ENCODE measurements around the gene TOR3A. TPM values are rescaled to one million over a fixed set of nuclear protein-coding genes. Genes with fewer than 3 reads are reported as not detected.

The TOR3A gene
- polyA plus RNA-seq, 3 donors = 50.0 to 67.8 (median 60.9) TPM

GRCh38 chr1:179143322-179143721, 61.5 kb downstream of the TOR3A start:
- intact Hi-C loops (cut with micrococcal nuclease) = no loop called here
- no CpG with 5 or more reads among the region's 3 CpGs for WGBS (ENCODE audit: insufficient coverage)
- Mint-ChIP-seq H3K27ac (peak overlapping the region in 5 of 7 donors; percentile 24 to 91 (median 89)), H3K36me3 (peaks cover 9 to 16% of the 10 kb centered on the region in 2 donors), H3K27me3 (ENCODE audit: low read depth in 3 of 3) (peaks cover 0 to 1% (median 0%) of the 10 kb centered on the region in 3 donors), H3K4me3 (no peak overlapping the region), H3K9me3 (peaks cover 0 to 3% (median 2%) of the 10 kb centered on the region in 7 donors), H3K4me1 (peaks cover 24% of the 10 kb centered on the region)
- no peaks in the 10 kb centered on the region for H3K27me3 ChIP-seq (ENCODE audit: control insufficient read depth in 2 of 2, insufficient read depth in 2 of 2, low read length in 2 of 2)
- DNase-seq = peak; percentile 12 to 34 (median 27)
- H2AFZ ChIP-seq (ENCODE audit: insufficient read depth, low read depth, low read length, poor library complexity, severe bottlenecking) = no peak overlapping the region
- peak overlapping the region in 1 of 2 donors; percentile 90 for H3K27ac ChIP-seq (ENCODE audit: low read depth in 1 of 2, low read length in 2 of 2)
- H3K4me1 ChIP-seq (ENCODE audit: control insufficient read depth in 1 of 2, insufficient read depth in 2 of 2, low read length in 2 of 2) = peaks cover 20 to 25% of the 10 kb centered on the region in 2 donors
- H3K36me3 ChIP-seq (replicated peaks in 1 of 2; ENCODE audit: control insufficient read depth in 1 of 2, insufficient read depth in 2 of 2, low read length in 2 of 2) = peaks cover 0 to 4% of the 10 kb centered on the region in 2 donors
- no peak overlapping the region for H3K4me3 ChIP-seq (replicated peaks in 1 of 3; ENCODE audit: low read depth in 2 of 3, low read length in 3 of 3)
- no peak overlapping the region for H3K9ac ChIP-seq (ENCODE audit: insufficient read depth, low read length, poor library complexity, severe bottlenecking)
- no peaks in the 10 kb centered on the region for H4K20me1 ChIP-seq (ENCODE audit: insufficient read depth, low read length)
- H3K79me2 ChIP-seq (ENCODE audit: insufficient read depth, low read length) = no peaks in the 10 kb centered on the region
- no peaks in the 10 kb centered on the region for H3K9me3 ChIP-seq (replicated peaks in 1 of 2; ENCODE audit: control insufficient read depth in 1 of 2, insufficient read depth in 1 of 2, low read length in 2 of 2)
- no peak for TF ChIP-seq CTCF (IDR thresholded peaks at IDR 0.05)
- no peak overlapping the region for H3K4me2 ChIP-seq (replicated peaks; ENCODE audit: extremely low read depth, low read length, poor library complexity, severe bottlenecking)

GRCh38 chr1:179144626-179145025, 62.8 kb downstream of the TOR3A start:
- Histone ChIP-seq H3K9ac (ENCODE audit: insufficient read depth, low read length, poor library complexity, severe bottlenecking) (no peak overlapping the region), H3K79me2 (ENCODE audit: insufficient read depth, low read length) (no peaks in the 10 kb centered on the region), H2AFZ (ENCODE audit: insufficient read depth, low read depth, low read length, poor library complexity, severe bottlenecking) (no peak overlapping the region), H3K9me3 (replicated peaks in 1 of 2; ENCODE audit: control insufficient read depth in 1 of 2, insufficient read depth in 1 of 2, low read length in 2 of 2) (no peaks in the 10 kb centered on the region), H3K4me3 (replicated peaks in 1 of 3; ENCODE audit: low read depth in 2 of 3, low read length in 3 of 3) (no peak overlapping the region), H3K4me2 (replicated peaks; ENCODE audit: extremely low read depth, low read length, poor library complexity, severe bottlenecking) (no peak overlapping the region), H4K20me1 (ENCODE audit: insufficient read depth, low read length) (no peaks in the 10 kb centered on the region), H3K27ac (ENCODE audit: low read depth in 1 of 2, low read length in 2 of 2) (no peak overlapping the region), H3K27me3 (ENCODE audit: control insufficient read depth in 2 of 2, insufficient read depth in 2 of 2, low read length in 2 of 2) (no peaks in the 10 kb centered on the region), H3K36me3 (replicated peaks in 1 of 2; ENCODE audit: control insufficient read depth in 1 of 2, insufficient read depth in 2 of 2, low read length in 2 of 2) (peaks cover 0 to 6% of the 10 kb centered on the region in 2 donors), H3K4me1 (ENCODE audit: control insufficient read depth in 1 of 2, insufficient read depth in 2 of 2, low read length in 2 of 2) (peaks cover 20 to 25% of the 10 kb centered on the region in 2 donors)
- H3K36me3 Mint-ChIP-seq = peaks cover 2 to 16% of the 10 kb centered on the region in 2 donors
- TF ChIP-seq CTCF (IDR thresholded peaks at IDR 0.05) = no peak
- H3K4me3 Mint-ChIP-seq = no peak overlapping the region
- DNase-seq = no peak
- peaks cover 24% of the 10 kb centered on the region for H3K4me1 Mint-ChIP-seq
- no CpG with 5 or more reads among the region's 1 CpG for WGBS (ENCODE audit: insufficient coverage)
- no peaks in the 10 kb centered on the region for H3K27me3 Mint-ChIP-seq (ENCODE audit: low read depth in 3 of 3)
- H3K9me3 Mint-ChIP-seq = peaks cover 0 to 6% (median 2%) of the 10 kb centered on the region in 7 donors
- intact Hi-C loops (cut with micrococcal nuclease) = no loop called here
- no peak overlapping the region for H3K27ac Mint-ChIP-seq

All from CD14-positive monocyte (primary cell).